RWPE1 (cell line): Measurements from ENCODE around the gene BCL3.
A peak's percentile ranks its signal among the peaks of the same experiment; 100 is the strongest.
"Not testable (repeated sequence)": the region's sequence is repeated elsewhere in the genome, so short reads cannot be mapped to it uniquely, and the experiment has no call there.

ENCODE experiments used
- CTCF ChIA-PET: fragments of 350-600 bp; sonication (Branson Sonifier 250); formaldehyde crosslinking; extraction: SDS; loops from one replicate; lab custom pipeline; 2021; lab: Yijun Ruan, JAX
- POLR2A ChIA-PET: fragments of 400-600 bp; formaldehyde crosslinking; extraction: SDS; loops from one replicate; lab custom pipeline; 2020; ENCODE audit warnings: antibody characterized with exemption; ENCODE audit not compliant: low non-redundant PET; lab: Yijun Ruan, JAX
- DNase-seq: peaks from one replicate; pipeline ENCODE4 v3.0.0; 2012; ENCODE audit warnings: low spot score
- H3K27ac ChIP-seq: fragments of 450-650 bp; 2 replicates; pipeline ENCODE4 v1.5.1; 2017
- TF ChIP-seq, protein P1 (sequence below): fragments of 450-650 bp; conservative IDR thresholded peaks from 2 replicates; pipeline ENCODE4 v1.5.1; 2017; ENCODE audit warnings: low read depth, mild to moderate bottlenecking

BCL3 gene

DNA sequence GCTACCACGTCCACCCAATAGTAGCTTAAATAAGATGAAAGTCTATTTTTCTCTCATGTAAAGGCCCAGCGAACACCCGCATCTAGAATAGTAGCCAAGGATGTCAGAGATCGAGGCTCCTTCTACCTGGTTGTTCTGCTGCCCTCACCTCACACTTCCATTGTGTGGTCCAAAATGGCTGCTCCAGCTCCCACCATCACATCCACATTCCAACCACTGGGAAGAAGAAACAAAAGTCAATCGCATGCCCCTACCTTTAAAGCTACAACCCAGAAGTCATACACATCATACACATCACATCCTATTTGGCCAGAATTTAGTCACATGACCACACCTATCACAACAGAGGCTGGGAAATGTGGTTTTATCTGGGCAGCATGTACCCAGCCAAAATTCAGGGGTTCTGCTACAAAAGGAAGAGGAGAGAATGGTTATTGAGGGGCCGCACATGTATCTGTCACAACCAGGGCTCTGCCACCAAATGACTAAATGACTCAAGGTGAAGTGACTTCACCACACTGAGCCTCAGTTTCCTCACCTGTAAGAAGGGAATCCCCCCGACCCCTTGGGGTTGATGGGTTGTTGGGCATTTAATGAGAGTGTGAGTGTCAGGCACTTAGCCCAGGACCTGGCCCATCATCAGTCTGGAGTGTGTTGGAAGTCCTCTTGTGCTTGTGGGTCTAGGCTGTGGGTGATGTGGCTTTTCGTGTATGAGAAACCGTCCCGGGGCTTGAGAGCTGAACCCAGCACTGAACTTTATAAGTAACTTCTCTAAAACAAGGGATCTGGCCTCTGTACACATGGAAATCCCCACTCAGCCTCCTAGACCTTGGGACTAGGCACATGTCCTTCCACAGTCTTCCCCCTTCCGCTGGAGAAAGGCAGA is 19.0 kb downstream of the BCL3 start:
- TF ChIP-seq, protein P1, sequence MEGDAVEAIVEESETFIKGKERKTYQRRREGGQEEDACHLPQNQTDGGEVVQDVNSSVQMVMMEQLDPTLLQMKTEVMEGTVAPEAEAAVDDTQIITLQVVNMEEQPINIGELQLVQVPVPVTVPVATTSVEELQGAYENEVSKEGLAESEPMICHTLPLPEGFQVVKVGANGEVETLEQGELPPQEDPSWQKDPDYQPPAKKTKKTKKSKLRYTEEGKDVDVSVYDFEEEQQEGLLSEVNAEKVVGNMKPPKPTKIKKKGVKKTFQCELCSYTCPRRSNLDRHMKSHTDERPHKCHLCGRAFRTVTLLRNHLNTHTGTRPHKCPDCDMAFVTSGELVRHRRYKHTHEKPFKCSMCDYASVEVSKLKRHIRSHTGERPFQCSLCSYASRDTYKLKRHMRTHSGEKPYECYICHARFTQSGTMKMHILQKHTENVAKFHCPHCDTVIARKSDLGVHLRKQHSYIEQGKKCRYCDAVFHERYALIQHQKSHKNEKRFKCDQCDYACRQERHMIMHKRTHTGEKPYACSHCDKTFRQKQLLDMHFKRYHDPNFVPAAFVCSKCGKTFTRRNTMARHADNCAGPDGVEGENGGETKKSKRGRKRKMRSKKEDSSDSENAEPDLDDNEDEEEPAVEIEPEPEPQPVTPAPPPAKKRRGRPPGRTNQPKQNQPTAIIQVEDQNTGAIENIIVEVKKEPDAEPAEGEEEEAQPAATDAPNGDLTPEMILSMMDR: no peak
- CTCF ChIA-PET: interaction anchor here (0.8 to 9.2 kb wide), 2 partner anchors 45 to 78 kb away, joined by 4 to 106 read pairs; no protein-coding TSS in a partner anchor
- POLR2A ChIA-PET: no interaction called here
- H3K27ac ChIP-seq: peak overlapping the region; percentile 32; the same call in 1 of the 2 replicates
- no peak for DNase-seq

DNA sequence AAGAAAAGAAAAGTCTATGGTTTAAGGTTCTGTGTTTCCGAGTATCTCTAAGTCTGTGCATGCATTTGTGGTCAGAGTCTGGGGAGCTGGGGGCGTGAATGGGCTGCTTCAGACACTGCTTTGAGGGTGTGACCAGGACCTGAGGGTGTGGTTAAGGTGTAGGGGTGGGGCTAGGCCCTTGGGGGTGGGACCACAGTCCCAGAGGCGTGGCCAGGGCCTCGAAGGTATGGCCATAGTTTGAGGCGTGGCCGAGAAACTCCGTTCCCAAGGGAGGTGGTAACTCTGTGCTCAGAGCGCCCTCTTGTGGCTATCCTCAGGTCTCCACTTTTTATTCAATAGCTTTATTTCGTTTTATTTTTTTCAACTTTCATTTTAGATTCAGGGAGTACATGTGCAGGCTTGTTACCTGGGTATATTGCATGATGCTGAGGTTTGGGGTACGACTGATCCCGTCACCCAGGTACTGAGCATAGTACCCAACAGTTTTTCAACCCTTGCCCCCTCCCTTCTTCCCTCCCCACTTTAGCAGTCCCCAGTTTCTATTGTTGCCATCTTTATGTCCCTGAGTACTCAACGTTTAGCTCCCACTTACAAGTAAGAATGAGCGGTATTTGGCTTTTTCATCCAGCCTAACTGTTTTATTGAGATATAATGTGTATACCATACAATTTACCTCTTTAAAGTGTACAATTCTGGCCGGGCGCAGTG is 22.2 kb downstream of the BCL3 start:
- H3K27ac ChIP-seq: peak overlapping the region; percentile 73
- DNase-seq: peak; percentile 99
- ChIA-PET CTCF (interaction anchor here (0.5 to 9.2 kb wide), 25 partner anchors 13 to 813 kb away, joined by 3 to 106 read pairs (median 4); no protein-coding TSS in a partner anchor), POLR2A (interaction anchor here (0.7 kb wide), 1 partner anchor 159 kb away, joined by 3 read pairs; no protein-coding TSS in a partner anchor)
- TF ChIP-seq, protein P1: peak; percentile 71

DNA sequence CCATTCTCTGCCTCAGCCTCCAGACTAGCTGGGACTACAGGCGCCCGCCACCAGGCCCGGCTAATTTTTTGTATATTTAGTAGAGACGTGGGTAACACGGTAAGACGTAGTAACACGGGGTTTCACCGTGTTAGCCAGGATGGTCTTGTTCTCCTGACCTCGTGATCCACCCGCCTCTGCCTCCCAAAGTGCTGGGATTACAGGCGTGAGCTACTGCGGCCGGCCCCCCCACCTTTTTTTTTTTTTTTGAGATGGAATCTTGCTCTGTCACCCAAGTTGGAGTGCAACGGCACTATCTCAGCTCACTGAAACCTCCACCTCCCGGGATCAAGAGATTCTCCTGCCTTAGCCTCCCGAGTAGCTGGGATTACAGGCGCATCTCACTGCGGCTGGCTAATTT is 23.6 kb downstream of the BCL3 start:
- CTCF ChIA-PET: interaction anchor here (1.1 to 9.2 kb wide), 2 partner anchors 49 to 84 kb away, joined by 3 to 106 read pairs; no protein-coding TSS in a partner anchor
- peak overlapping the region; percentile 47 for H3K27ac ChIP-seq
- DNase-seq, POLR2A ChIA-PET: not testable (repeated sequence)

DNA sequence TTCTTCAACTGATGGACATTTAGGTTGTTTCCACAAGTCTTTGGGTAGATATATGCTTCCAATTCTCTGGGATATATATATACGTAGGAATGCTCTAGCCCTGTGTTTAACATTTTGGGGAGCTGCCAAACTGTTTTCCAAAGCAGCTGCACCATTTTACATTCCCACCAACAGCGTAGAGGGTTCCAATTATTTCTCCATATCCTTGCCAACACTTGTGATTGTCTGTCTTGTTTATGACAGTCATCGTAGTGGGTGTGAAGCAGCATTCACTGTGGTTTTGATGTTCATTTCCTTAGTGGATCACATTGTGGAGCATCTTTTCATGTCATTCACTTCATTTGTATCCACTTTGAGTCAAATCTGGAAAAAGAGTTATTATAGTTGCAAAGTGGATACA is 24.5 kb downstream of the BCL3 start:
- TF ChIP-seq, protein P1: no peak
- H3K27ac ChIP-seq: peak overlapping the region; percentile 80; the same call in 1 of the 2 replicates
- no peak for DNase-seq
- ChIA-PET POLR2A (no interaction called here), CTCF (interaction anchor here (9.2 kb wide), 1 partner anchor 50 kb away, joined by 106 read pairs; no protein-coding TSS in a partner anchor)

DNA sequence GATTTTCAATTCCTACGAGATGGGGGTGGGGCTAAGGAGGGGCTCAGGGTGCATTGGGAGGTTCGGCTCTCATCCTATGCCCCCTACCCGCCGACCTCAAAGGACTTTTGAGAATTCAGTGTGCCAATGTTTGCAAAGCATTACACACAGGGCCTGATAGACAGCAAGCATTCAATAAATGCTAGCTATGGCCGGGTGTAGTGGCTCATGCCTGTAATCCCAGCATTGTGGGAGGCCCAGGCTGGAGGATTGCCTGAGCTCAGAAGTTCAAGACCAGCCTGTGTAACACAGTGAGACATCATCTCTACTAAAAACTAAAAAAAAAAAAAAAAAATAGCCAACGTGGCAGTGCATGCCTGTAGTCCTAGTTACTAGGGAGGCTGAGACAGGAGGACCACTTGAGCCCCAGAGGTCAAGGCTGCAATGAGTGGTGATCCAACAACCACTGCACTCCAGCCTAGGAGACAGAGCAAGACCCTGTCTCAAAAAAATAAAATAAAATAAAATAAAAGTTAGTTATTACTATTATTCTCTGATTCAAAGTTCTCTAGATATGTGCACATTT is 27.2 kb downstream of the BCL3 start:
- no peak for DNase-seq
- TF ChIP-seq, protein P1: no peak
- CTCF ChIA-PET: no interaction called here
- POLR2A ChIA-PET: interaction anchor here (0.7 kb wide), 1 partner anchor 32 kb away, joined by 3 read pairs; no protein-coding TSS in a partner anchor
- peak overlapping the region; percentile 91 for H3K27ac ChIP-seq

DNA sequence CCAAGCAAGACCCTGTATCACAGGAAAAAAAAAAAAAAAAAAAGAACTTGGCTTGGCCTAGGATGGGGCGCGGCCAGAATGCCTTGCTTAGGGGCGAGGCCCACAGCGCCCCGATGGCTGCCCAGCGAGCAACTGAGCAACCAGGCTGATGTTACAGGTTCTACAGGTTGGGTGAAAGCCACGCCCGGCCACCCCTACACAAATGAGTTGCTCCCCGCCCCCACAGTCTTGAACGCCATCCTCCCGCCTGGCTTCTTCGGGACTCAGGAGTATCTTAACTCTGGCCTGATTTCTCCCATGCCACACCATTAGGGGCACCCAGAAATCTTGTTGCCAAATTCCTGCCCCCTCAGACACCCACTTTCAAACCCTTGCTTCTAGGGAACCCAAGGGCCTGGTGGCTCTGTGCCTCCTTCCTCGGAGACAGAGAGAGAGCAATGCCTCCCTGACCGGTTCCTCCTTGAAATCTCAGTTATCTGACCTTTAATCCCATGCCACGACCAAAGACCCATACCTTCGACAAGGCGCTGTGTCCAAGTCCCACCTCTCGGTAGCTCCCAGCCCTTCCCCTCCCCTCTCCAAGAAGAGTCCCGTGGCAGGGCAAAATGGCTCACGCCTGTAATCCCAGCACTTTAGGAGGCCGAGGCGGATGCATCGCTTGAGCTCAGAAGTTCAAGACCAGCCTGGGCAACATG is 28.0 kb downstream of the BCL3 start:
- ChIA-PET CTCF (interaction anchor here (0.7 to 2.3 kb wide), 2 partner anchors 53 to 89 kb away, joined by 4 to 10 read pairs; no protein-coding TSS in a partner anchor), POLR2A (interaction anchor here (0.7 kb wide), 2 partner anchors 33 to 162 kb away, joined by 3 read pairs; no protein-coding TSS in a partner anchor)
- DNase-seq: peak; percentile 88
- TF ChIP-seq, protein P1: no peak
- peak overlapping the region; percentile 91 for H3K27ac ChIP-seq
